B cell (primary cell): Measurements from ENCODE around the gene RPP25L.

Experiments used
- CTCF ChIP-seq: fragments of 200-600 bp; IDR thresholded peaks from one replicate; pipeline ENCODE4 v1.8.0; 2022; ENCODE audit warnings: antibody characterized with exemption, mild to moderate bottlenecking
- EZH2 ChIP-seq: IDR thresholded peaks from 2 replicates; pipeline ENCODE4 v1.6.1; 2012; ENCODE audit warnings: borderline replicate concordance, low read depth, mild to moderate bottlenecking, moderate library complexity, low read length; ENCODE audit not compliant: insufficient read depth, poor library complexity, severe bottlenecking

DNA sequence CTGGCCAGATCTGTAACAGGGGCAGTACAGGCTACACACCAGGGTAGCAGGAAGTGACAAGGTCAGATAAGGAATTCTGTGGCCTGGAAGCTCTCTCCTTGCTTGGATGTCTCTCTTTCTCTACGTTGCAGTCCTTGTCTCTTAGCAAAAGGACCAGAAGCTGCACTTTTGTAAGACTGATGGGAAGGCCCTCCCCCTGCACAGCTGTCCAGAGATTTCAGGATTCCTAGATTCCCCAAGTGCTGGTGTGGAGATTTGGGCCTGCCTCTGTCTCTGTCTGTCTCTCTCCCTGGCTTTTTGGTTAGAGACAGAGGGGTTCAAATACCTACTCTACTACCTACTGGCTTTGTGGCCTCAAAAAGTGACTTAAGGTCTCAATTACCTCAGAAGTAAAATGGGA, 12.4 kb downstream of the RPP25L start:
- TF ChIP-seq CTCF (no peak), EZH2 (no peak)
